Measurements from ENCODE around the gene CA5B. TPM values are rescaled to one million over a fixed set of nuclear protein-coding genes. Genes with fewer than 3 reads are reported as not detected.

Gene CA5B
- total and polyA plus RNA-seq, 2 donors (not counting 3 experiments of a cell fraction or from before 2014, with no cell fraction given) = 2.3 to 5.6 TPM

DNA sequence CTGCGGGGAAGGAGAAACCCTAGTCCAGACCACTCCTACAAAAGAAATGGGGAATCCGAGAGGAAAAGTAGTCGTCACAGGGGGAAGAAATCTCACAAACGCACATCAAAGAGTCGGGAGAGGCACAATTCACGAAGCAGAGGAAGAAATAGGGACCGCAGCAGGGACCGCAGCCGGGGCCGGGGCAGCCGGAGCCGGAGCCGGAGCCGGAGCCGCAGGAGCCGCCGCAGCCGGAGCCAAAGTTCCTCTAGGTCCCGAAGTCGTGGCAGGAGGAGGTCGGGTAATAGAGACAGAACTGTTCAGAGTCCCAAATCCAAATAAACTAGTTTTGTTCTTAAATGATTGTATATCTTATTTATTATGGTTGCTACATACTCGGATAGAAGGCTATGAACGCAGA, 84.9 kb downstream of the CA5B start:
- intact Hi-C loops (cut with micrococcal nuclease) (no loop called here), dilution Hi-C loops (cut with MboI; ENCODE audit: extremely low pct_ligation_motif_present, low sequenced_read_pairs) (no loop called here)
- H3K4me3 ChIP-seq (replicated peaks in 1 of 3; ENCODE audit: insufficient read depth in 1 of 3, low read depth in 1 of 3, low read length in 3 of 3) = no peak overlapping the region
- H3K79me2 ChIP-seq (ENCODE audit: control insufficient read depth, insufficient read depth, low read length) = no peaks in the 10 kb centered on the region
- no peaks in the 10 kb centered on the region for H3K4me1 ChIP-seq (ENCODE audit: control insufficient read depth, extremely low read depth, insufficient read depth, low read length)
- no peaks in the 10 kb centered on the region for H3K27me3 ChIP-seq (ENCODE audit: control insufficient read depth in 2 of 2, insufficient read depth in 2 of 2, low read length in 2 of 2)
- no peaks in the 10 kb centered on the region for H4K20me1 ChIP-seq (replicated peaks; ENCODE audit: control insufficient read depth, extremely low read depth, insufficient read depth, low read length)
- FAIRE-seq (no peak), DNase-seq (ENCODE audit: low read depth, low spot score) (no peak)
- POLR2A ChIA-PET = no interaction called here
- H3K36me3 ChIP-seq (ENCODE audit: control insufficient read depth in 2 of 2, extremely low read depth in 1 of 2, insufficient read depth in 2 of 2, low read length in 2 of 2) = peaks cover 0 to 3% of the 10 kb centered on the region in 2 experiments
- H3K9me3 ChIP-seq (replicated peaks; ENCODE audit: control insufficient read depth, insufficient read depth, low read length) = no peaks in the 10 kb centered on the region
- BruUV-seq (replicated peaks) = no TSS peak
- no peak overlapping the region for H2AFZ ChIP-seq (ENCODE audit: low read depth, low read length)
- H3K4me2 ChIP-seq (ENCODE audit: insufficient read depth, low read length) = no peak overlapping the region
- CTCF ChIA-PET = no interaction called here
- no peak overlapping the region for H3K27ac ChIP-seq (ENCODE audit: insufficient read depth, low read depth, low read length)
- TF ChIP-seq FOS (IDR thresholded peaks at IDR 0.05; ENCODE audit: borderline replicate concordance, insufficient read depth, low read length) = no peak
- no peak for TF ChIP-seq GATA2 (IDR thresholded peaks at IDR 0.05; ENCODE audit: insufficient read depth, insufficient read length, low read depth, low read length)
- TF ChIP-seq MYC (IDR thresholded peaks at IDR 0.05; ENCODE audit: low read depth, low read length) = no peak
- H3K9me1 ChIP-seq (replicated peaks; ENCODE audit: control insufficient read depth, extremely low read depth, insufficient read depth, low read length) = no peaks in the 10 kb centered on the region
- H3K9ac ChIP-seq (replicated peaks; ENCODE audit: extremely low read depth, insufficient read depth, low read length) = no peak overlapping the region

DNA sequence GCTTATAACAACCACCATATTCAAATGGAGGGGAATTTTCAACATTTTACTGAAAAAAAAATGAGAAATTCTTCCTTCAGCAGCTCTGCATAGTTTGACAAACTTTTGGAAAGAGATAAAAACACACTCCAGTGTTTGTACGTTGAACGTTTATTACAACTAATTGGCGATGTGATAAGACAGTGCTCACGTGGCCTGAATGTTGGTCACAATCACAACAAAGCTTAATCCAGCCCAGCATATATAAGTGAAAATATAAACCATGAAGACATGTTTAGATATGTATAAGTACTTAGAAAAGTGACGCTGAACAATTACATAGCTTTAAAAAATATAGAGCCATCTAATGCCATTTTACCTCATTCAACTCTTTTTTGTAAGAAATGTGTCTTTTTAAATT, 87.9 kb downstream of the CA5B start:
- H3K36me3 ChIP-seq (ENCODE audit: control insufficient read depth in 2 of 2, extremely low read depth in 1 of 2, insufficient read depth in 2 of 2, low read length in 2 of 2) = peaks cover 0 to 3% of the 10 kb centered on the region in 2 experiments
- ChIA-PET POLR2A (no interaction called here), CTCF (interaction anchor here (0.6 to 1.1 kb wide), 2 partner anchors 10 to 836 kb away, joined by 3 read pairs; no protein-coding TSS in a partner anchor)
- no peaks in the 10 kb centered on the region for H4K20me1 ChIP-seq (replicated peaks; ENCODE audit: control insufficient read depth, extremely low read depth, insufficient read depth, low read length)
- TF ChIP-seq MYC (IDR thresholded peaks at IDR 0.05; ENCODE audit: low read depth, low read length) = no peak
- TF ChIP-seq, protein P1, sequence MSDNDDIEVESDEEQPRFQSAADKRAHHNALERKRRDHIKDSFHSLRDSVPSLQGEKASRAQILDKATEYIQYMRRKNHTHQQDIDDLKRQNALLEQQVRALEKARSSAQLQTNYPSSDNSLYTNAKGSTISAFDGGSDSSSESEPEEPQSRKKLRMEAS (IDR thresholded peaks at IDR 0.05; ENCODE audit: insufficient read depth, insufficient read length) = no peak
- no peak for TF ChIP-seq GATA2 (IDR thresholded peaks at IDR 0.05; ENCODE audit: insufficient read depth, insufficient read length, low read depth, low read length)
- TF ChIP-seq, protein P2, sequence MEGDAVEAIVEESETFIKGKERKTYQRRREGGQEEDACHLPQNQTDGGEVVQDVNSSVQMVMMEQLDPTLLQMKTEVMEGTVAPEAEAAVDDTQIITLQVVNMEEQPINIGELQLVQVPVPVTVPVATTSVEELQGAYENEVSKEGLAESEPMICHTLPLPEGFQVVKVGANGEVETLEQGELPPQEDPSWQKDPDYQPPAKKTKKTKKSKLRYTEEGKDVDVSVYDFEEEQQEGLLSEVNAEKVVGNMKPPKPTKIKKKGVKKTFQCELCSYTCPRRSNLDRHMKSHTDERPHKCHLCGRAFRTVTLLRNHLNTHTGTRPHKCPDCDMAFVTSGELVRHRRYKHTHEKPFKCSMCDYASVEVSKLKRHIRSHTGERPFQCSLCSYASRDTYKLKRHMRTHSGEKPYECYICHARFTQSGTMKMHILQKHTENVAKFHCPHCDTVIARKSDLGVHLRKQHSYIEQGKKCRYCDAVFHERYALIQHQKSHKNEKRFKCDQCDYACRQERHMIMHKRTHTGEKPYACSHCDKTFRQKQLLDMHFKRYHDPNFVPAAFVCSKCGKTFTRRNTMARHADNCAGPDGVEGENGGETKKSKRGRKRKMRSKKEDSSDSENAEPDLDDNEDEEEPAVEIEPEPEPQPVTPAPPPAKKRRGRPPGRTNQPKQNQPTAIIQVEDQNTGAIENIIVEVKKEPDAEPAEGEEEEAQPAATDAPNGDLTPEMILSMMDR (IDR thresholded peaks at IDR 0.05; ENCODE audit: extremely low read depth in 1 of 2, insufficient read depth in 1 of 2, low read depth in 1 of 2, low read length in 2 of 2) = no peak
- TF ChIP-seq JUN (IDR thresholded peaks at IDR 0.05; ENCODE audit: borderline replicate concordance, insufficient read depth, insufficient read length, low read depth) = no peak
- TF ChIP-seq FOS (IDR thresholded peaks at IDR 0.05; ENCODE audit: borderline replicate concordance, insufficient read depth, low read length) = no peak
- no peak for TF ChIP-seq POLR2AphosphoS5 (IDR thresholded peaks at IDR 0.05; ENCODE audit: insufficient read depth, low read depth, low read length)
- TF ChIP-seq EZH2 (IDR thresholded peaks at IDR 0.05; ENCODE audit: borderline replicate concordance, low read depth, low read length, severe bottlenecking) = no peak
- no peak for TF ChIP-seq POLR2A (IDR thresholded peaks at IDR 0.05; ENCODE audit: low read depth, low read length)
- no peak for FAIRE-seq
- intact Hi-C loops (cut with micrococcal nuclease) = no loop called here
- H3K4me3 ChIP-seq (replicated peaks in 1 of 3; ENCODE audit: insufficient read depth in 1 of 3, low read depth in 1 of 3, low read length in 3 of 3) = no peak overlapping the region
- no peaks in the 10 kb centered on the region for H3K9me3 ChIP-seq (replicated peaks; ENCODE audit: control insufficient read depth, insufficient read depth, low read length)
- H3K27me3 ChIP-seq (ENCODE audit: control insufficient read depth in 2 of 2, insufficient read depth in 2 of 2, low read length in 2 of 2) = no peaks in the 10 kb centered on the region
- H3K9ac ChIP-seq (replicated peaks; ENCODE audit: extremely low read depth, insufficient read depth, low read length) = no peak overlapping the region
- H3K4me1 ChIP-seq (ENCODE audit: control insufficient read depth, extremely low read depth, insufficient read depth, low read length) = no peaks in the 10 kb centered on the region
- no peak overlapping the region for H3K27ac ChIP-seq (ENCODE audit: insufficient read depth, low read depth, low read length)
- no peak for DNase-seq (ENCODE audit: low read depth, low spot score)
- dilution Hi-C loops (cut with MboI; ENCODE audit: extremely low pct_ligation_motif_present, low sequenced_read_pairs) = no loop called here
- H3K9me1 ChIP-seq (replicated peaks; ENCODE audit: control insufficient read depth, extremely low read depth, insufficient read depth, low read length) = no peaks in the 10 kb centered on the region
- BruUV-seq (replicated peaks) = no TSS peak
- H2AFZ ChIP-seq (ENCODE audit: low read depth, low read length) = no peak overlapping the region
- no peaks in the 10 kb centered on the region for H3K79me2 ChIP-seq (ENCODE audit: control insufficient read depth, insufficient read depth, low read length)
- H3K4me2 ChIP-seq (ENCODE audit: insufficient read depth, low read length) = no peak overlapping the region

Data from endothelial cell of umbilical vein (primary cell).